GM21447 (cell line): ENCODE results near the gene HS3ST6.
"Not testable (repeated sequence)": the region's sequence is repeated elsewhere in the genome, so short reads cannot be mapped to it uniquely, and the experiment has no call there.

ENCODE experiments used
- ATAC-seq: cut with Tn5 transposase; IDR thresholded peaks from one replicate; pipeline ENCODE4 v1.9.1; 2021; ENCODE audit not compliant: unreplicated experiment

The HS3ST6 gene

GRCh38 chr16:1918351-1919326 is at the start of gene HS3ST6:
Gene HS3ST6, minus strand, starts transcription at chr16:1918415. Its CDS starts 92 bp downstream, at chr16:1918323.
- no peak for ATAC-seq

- no peak for ATAC-seq
Observed at GRCh38 chr16:1966460-1966859, 48.2 kb upstream of the HS3ST6 start, which contains the start of gene RNF151. Gene RNF151, plus strand, starts transcription at chr16:1966856. Its CDS starts 26 bp downstream, at chr16:1966882.

- no peak for ATAC-seq
Observed at GRCh38 chr16:1965396-1966001, 47.3 kb upstream of the HS3ST6 start.

GRCh38 chr16:1964506-1965395 is 46.5 kb upstream of the HS3ST6 start, which contains the start of gene RPS2:
Gene RPS2, minus strand, starts transcription at chr16:1964826. Its CDS starts 201 bp downstream, at chr16:1964625.
- ATAC-seq, result peak; percentile 77

GRCh38 chr16:1963806-1964505 is 45.7 kb upstream of the HS3ST6 start:
- ATAC-seq, result peak; percentile 9

- not testable (repeated sequence) for ATAC-seq
Observed at GRCh38 chr16:1962161-1963153, 44.2 kb upstream of the HS3ST6 start.

- no peak for ATAC-seq
Observed at GRCh38 chr16:1961651-1962067, 43.4 kb upstream of the HS3ST6 start.

- no peak for ATAC-seq
Observed at GRCh38 chr16:1960665-1961630, 42.7 kb upstream of the HS3ST6 start.

- peak; percentile 59 for ATAC-seq
Observed at GRCh38 chr16:1959269-1960039, 41.2 kb upstream of the HS3ST6 start, which contains the start of gene NDUFB10. Gene NDUFB10, plus strand, starts transcription at chr16:1959538. Its CDS starts 87 bp downstream, at chr16:1959625.

- no peak for ATAC-seq
Observed at GRCh38 chr16:1958715-1959268, 40.6 kb upstream of the HS3ST6 start.

GRCh38 chr16:1958143-1958491 is 39.9 kb upstream of the HS3ST6 start:
- ATAC-seq, result not testable (repeated sequence)

- not testable (repeated sequence) for ATAC-seq
Observed at GRCh38 chr16:1957434-1958142, 39.4 kb upstream of the HS3ST6 start.

GRCh38 chr16:1953734-1954133 is 35.5 kb upstream of the HS3ST6 start:
- no peak for ATAC-seq

- ATAC-seq, result no peak
Observed at GRCh38 chr16:1950559-1950958, 32.3 kb upstream of the HS3ST6 start.

GRCh38 chr16:1950047-1950446 is 31.8 kb upstream of the HS3ST6 start:
- no peak for ATAC-seq

GRCh38 chr16:1949507-1949906 is 31.3 kb upstream of the HS3ST6 start:
- ATAC-seq, result no peak
